ENCODE data around the gene ZNF785. TPM values are rescaled to one million over a fixed set of nuclear protein-coding genes. Genes with fewer than 3 reads are reported as not detected.

ZNF785 gene
- polyA plus RNA-seq, 1 donor (not counting 4 experiments of a cell fraction or from before 2014, with no cell fraction given) = 3.4 TPM

GRCh38 chr16:30615358-30616091 lies 30.0 kb upstream of the ZNF785 start:
- dilution Hi-C loops (cut with MboI; ENCODE audit: extremely low pct_ligation_motif_present, low sequenced_read_pairs) = no loop called here
- H3K4me1 ChIP-seq (ENCODE audit: control insufficient read depth, extremely low read depth, insufficient read depth, low read length) = no peaks in the 10 kb centered on the region
- H3K4me2 ChIP-seq (ENCODE audit: control insufficient read depth, extremely low read depth, insufficient read depth, low read depth, low read length) = no peak overlapping the region
- no peaks in the 10 kb centered on the region for H3K79me2 ChIP-seq (ENCODE audit: control insufficient read depth, insufficient read depth, low read length)
- no peak overlapping the region for H3K9ac ChIP-seq (ENCODE audit: control insufficient read depth, extremely low read depth, insufficient read depth, low read length)
- DNase-seq (ENCODE audit: low read depth, low spot score) = no peak
- no peaks in the 10 kb centered on the region for H4K20me1 ChIP-seq (ENCODE audit: control insufficient read depth, extremely low read depth, insufficient read depth, low read length)
- H3K9me1 ChIP-seq (ENCODE audit: control insufficient read depth, extremely low read depth, insufficient read depth, low read length) = no peaks in the 10 kb centered on the region
- H3K36me3 ChIP-seq (ENCODE audit: control insufficient read depth in 2 of 2, extremely low read depth in 1 of 2, insufficient read depth in 2 of 2, low read length in 2 of 2) = no peaks in the 10 kb centered on the region
- peaks cover 5% of the 10 kb centered on the region for H3K9me3 ChIP-seq (ENCODE audit: control insufficient read depth, low read depth, low read length)
- no peak overlapping the region for H3K27ac ChIP-seq (ENCODE audit: control insufficient read depth, insufficient read depth, low read length)
- no peak overlapping the region for H3K4me3 ChIP-seq (ENCODE audit: control insufficient read depth in 2 of 3, extremely low read depth in 1 of 3, insufficient read depth in 2 of 3, low read depth in 1 of 3, low read length in 3 of 3)
- H2AFZ ChIP-seq (ENCODE audit: control insufficient read depth, low read length) = no peak overlapping the region
- TF ChIP-seq EZH2 (IDR thresholded peaks at IDR 0.05; ENCODE audit: low read length) (no peak), CTCF (optimal IDR thresholded peaks at IDR 0.05 in 1 of 3, IDR thresholded peaks at IDR 0.05 in 1 of 3, conservative IDR thresholded peaks at IDR 0.05 in 1 of 3; ENCODE audit: extremely low read depth in 1 of 3, insufficient read depth in 2 of 3, low read length in 3 of 3) (peak; percentile 21 to 71 (median 64))
- no peaks in the 10 kb centered on the region for H3K27me3 ChIP-seq (ENCODE audit: control insufficient read depth, extremely low read depth, insufficient read depth, low read length)
- FAIRE-seq = no peak

- no peaks in the 10 kb centered on the region for H3K9me3 ChIP-seq (ENCODE audit: control insufficient read depth, low read depth, low read length)
- H3K4me1 ChIP-seq (ENCODE audit: control insufficient read depth, extremely low read depth, insufficient read depth, low read length) = peaks cover 7% of the 10 kb centered on the region
- peaks cover 4% of the 10 kb centered on the region for H3K79me2 ChIP-seq (ENCODE audit: control insufficient read depth, insufficient read depth, low read length)
- TF ChIP-seq EZH2 (IDR thresholded peaks at IDR 0.05; ENCODE audit: low read length) = no peak
- no peak for TF ChIP-seq CTCF (optimal IDR thresholded peaks at IDR 0.05 in 1 of 3, IDR thresholded peaks at IDR 0.05 in 1 of 3, conservative IDR thresholded peaks at IDR 0.05 in 1 of 3; ENCODE audit: extremely low read depth in 1 of 3, insufficient read depth in 2 of 3, low read length in 3 of 3)
- H3K9me1 ChIP-seq (ENCODE audit: control insufficient read depth, extremely low read depth, insufficient read depth, low read length) = no peaks in the 10 kb centered on the region
- H4K20me1 ChIP-seq (ENCODE audit: control insufficient read depth, extremely low read depth, insufficient read depth, low read length) = no peaks in the 10 kb centered on the region
- peak within 1 kb of the TSS; percentile 76 to 97 (median 96) for H3K4me3 ChIP-seq (ENCODE audit: control insufficient read depth in 2 of 3, extremely low read depth in 1 of 3, insufficient read depth in 2 of 3, low read depth in 1 of 3, low read length in 3 of 3)
- DNase-seq (ENCODE audit: low read depth, low spot score) (peak; percentile 82), FAIRE-seq (peak; percentile 86)
- dilution Hi-C loops (cut with MboI; ENCODE audit: extremely low pct_ligation_motif_present, low sequenced_read_pairs) = no loop called here
- H3K27me3 ChIP-seq (ENCODE audit: control insufficient read depth, extremely low read depth, insufficient read depth, low read length) = no peaks in the 10 kb centered on the region
- H3K27ac ChIP-seq (ENCODE audit: control insufficient read depth, insufficient read depth, low read length) = peak within 1 kb of the TSS; percentile 92
- peaks cover 0 to 4% of the 10 kb centered on the region in 2 experiments for H3K36me3 ChIP-seq (ENCODE audit: control insufficient read depth in 2 of 2, extremely low read depth in 1 of 2, insufficient read depth in 2 of 2, low read length in 2 of 2)
- peak within 1 kb of the TSS; percentile 97 for H2AFZ ChIP-seq (ENCODE audit: control insufficient read depth, low read length)
- H3K4me2 ChIP-seq (ENCODE audit: control insufficient read depth, extremely low read depth, insufficient read depth, low read depth, low read length) = peak within 1 kb of the TSS; percentile 69
- H3K9ac ChIP-seq (ENCODE audit: control insufficient read depth, extremely low read depth, insufficient read depth, low read length) = peak within 1 kb of the TSS; percentile 97
Measured at GRCh38 chr16:30609926-30610839, 24.7 kb upstream of the ZNF785 start, which contains the start of gene ZNF689. TSS of gene ZNF689 (minus strand) at chr16:30610389. CDS start at chr16:30610041, 348 bp downstream.
